RWPE2 (cell line): ENCODE measurements around the gene ZNF473.
A peak's percentile ranks its signal among the peaks of the same experiment; 100 is the strongest.

ENCODE experiments used
- ATAC-seq: fragments of 200-7000 bp; cut with Tn5 transposase; 3 replicates; pipeline ENCODE4 v1.9.1; 2021; ENCODE audit warnings: low read depth
- DNase-seq: peaks from one replicate; pipeline ENCODE4 v3.0.0-alpha.2; 2020; ENCODE audit warnings: low spot score
- H3K27ac ChIP-seq: fragments of 450-650 bp; 2 replicates; pipeline ENCODE4 v1.5.1; 2017; ENCODE audit warnings: mild to moderate bottlenecking; ENCODE audit not compliant: poor library complexity, severe bottlenecking
- H3K27me3 ChIP-seq: fragments of 250-450 bp; sonication (Bioruptor Pico); 2 replicates; pipeline ENCODE4 v1.5.1; 2021; ENCODE audit warnings: mild to moderate bottlenecking, moderate library complexity; ENCODE audit not compliant: insufficient read depth, poor library complexity, severe bottlenecking
- H3K36me3 ChIP-seq: fragments of 250-450 bp; sonication (Bioruptor Pico); 2 replicates; pipeline ENCODE4 v1.5.1; 2020; ENCODE audit warnings: low read depth, mild to moderate bottlenecking, moderate library complexity
- H3K4me1 ChIP-seq: fragments of 250-450 bp; sonication (Bioruptor Pico); 2 replicates; pipeline ENCODE4 v1.5.1; 2021; ENCODE audit warnings: mild to moderate bottlenecking, moderate library complexity; ENCODE audit not compliant: insufficient read depth, poor library complexity, severe bottlenecking
- H3K4me3 ChIP-seq: fragments of 250-450 bp; sonication (Bioruptor Pico); 2 replicates; pipeline ENCODE4 v1.5.1; 2021; ENCODE audit warnings: mild to moderate bottlenecking, moderate library complexity; ENCODE audit not compliant: severe bottlenecking
- H3K9me3 ChIP-seq: fragments of 250-450 bp; sonication (Bioruptor Pico); 2 replicates; pipeline ENCODE4 v1.5.1; 2021; ENCODE audit warnings: mild to moderate bottlenecking, moderate library complexity; ENCODE audit not compliant: severe bottlenecking
- CTCF ChIP-seq: fragments of 450-650 bp; IDR thresholded peaks from one replicate; pipeline ENCODE4 v1.5.1; 2017; ENCODE audit warnings: mild to moderate bottlenecking, moderate library complexity; ENCODE audit not compliant: poor library complexity, severe bottlenecking

The ZNF473 gene

GRCh38 chr19:50025794-50026549 lies at the start of gene ZNF473:
TSS of gene ZNF473 (plus strand) at chr19:50026005. CDS start at chr19:50031083, 5,078 bp downstream.
- Histone ChIP-seq H3K27ac (peak within 1 kb of the TSS; percentile 24), H3K4me3 (peak within 1 kb of the TSS; percentile 79), H3K9me3 (no peaks in the 10 kb centered on the region), H3K36me3 (peaks cover 21% of the 10 kb centered on the region), H3K4me1 (no peaks in the 10 kb centered on the region), H3K27me3 (no peaks in the 10 kb centered on the region)
- no peak for TF ChIP-seq CTCF
- DNase-seq (peak; percentile 93), ATAC-seq (peak; percentile 85)

GRCh38 chr19:49976496-49976895 lies 49.3 kb upstream of the ZNF473 start:
- no peak for TF ChIP-seq CTCF
- Histone ChIP-seq H3K4me3 (no peak overlapping the region), H3K9me3 (no peaks in the 10 kb centered on the region), H3K36me3 (no peaks in the 10 kb centered on the region), H3K4me1 (no peaks in the 10 kb centered on the region), H3K27ac (no peak overlapping the region), H3K27me3 (no peaks in the 10 kb centered on the region)
- no peak for DNase-seq
- ATAC-seq = no peak

GRCh38 chr19:49977076-49977475 lies 48.7 kb upstream of the ZNF473 start:
- H3K27me3 ChIP-seq = no peaks in the 10 kb centered on the region
- no peak for TF ChIP-seq CTCF
- DNase-seq (no peak), ATAC-seq (no peak)
- no peaks in the 10 kb centered on the region for H3K4me1 ChIP-seq
- H3K27ac ChIP-seq = no peak overlapping the region
- H3K9me3 ChIP-seq = no peaks in the 10 kb centered on the region
- H3K4me3 ChIP-seq = no peak overlapping the region
- H3K36me3 ChIP-seq = no peaks in the 10 kb centered on the region

- no peak for DNase-seq
- no peak for TF ChIP-seq CTCF
- no peak overlapping the region for H3K27ac ChIP-seq
- no peaks in the 10 kb centered on the region for H3K4me1 ChIP-seq
- no peaks in the 10 kb centered on the region for H3K27me3 ChIP-seq
- H3K36me3 ChIP-seq = no peaks in the 10 kb centered on the region
- no peaks in the 10 kb centered on the region for H3K9me3 ChIP-seq
- no peak for ATAC-seq
- H3K4me3 ChIP-seq = no peak overlapping the region
Observed at GRCh38 chr19:49977881-49978280, 47.9 kb upstream of the ZNF473 start.

GRCh38 chr19:49978324-49978723 lies 47.5 kb upstream of the ZNF473 start:
- DNase-seq = no peak
- H3K4me3 ChIP-seq = no peak overlapping the region
- no peaks in the 10 kb centered on the region for H3K9me3 ChIP-seq
- no peaks in the 10 kb centered on the region for H3K27me3 ChIP-seq
- no peak overlapping the region for H3K27ac ChIP-seq
- H3K36me3 ChIP-seq = no peaks in the 10 kb centered on the region
- H3K4me1 ChIP-seq = no peaks in the 10 kb centered on the region
- no peak for TF ChIP-seq CTCF
- no peak for ATAC-seq
